Transverse colon (tissue), 3 donors: ENCODE results near the gene MRNIP.

Experiments
- POLR2A ChIP-seq: fragments of 450-650 bp; IDR thresholded peaks from one replicate; pipeline ENCODE4 v1.6.1; 2016; ENCODE audit warnings: antibody characterized with exemption, mild to moderate bottlenecking, moderate library complexity
- POLR2AphosphoS5 ChIP-seq, 3 donors: sonication (generic); formaldehyde crosslinking; IDR thresholded peaks; one replicate each; pipeline ENCODE4 v1.6.1; 2016; ENCODE audit warnings: antibody characterized with exemption in 3 of 3

GRCh38 chr5:179814090-179814489 is 44.5 kb downstream of the MRNIP start:
- no peak for TF ChIP-seq POLR2AphosphoS5 (IDR thresholded peaks at IDR 0.05)
- TF ChIP-seq POLR2A: no peak
